ENCODE data around the gene CPNE6. TPM values are rescaled to one million over a fixed set of nuclear protein-coding genes. Genes with fewer than 3 reads are reported as not detected.

Gene CPNE6
- total RNA-seq, 1 experiment from 2014 or later: not detected

DNA sequence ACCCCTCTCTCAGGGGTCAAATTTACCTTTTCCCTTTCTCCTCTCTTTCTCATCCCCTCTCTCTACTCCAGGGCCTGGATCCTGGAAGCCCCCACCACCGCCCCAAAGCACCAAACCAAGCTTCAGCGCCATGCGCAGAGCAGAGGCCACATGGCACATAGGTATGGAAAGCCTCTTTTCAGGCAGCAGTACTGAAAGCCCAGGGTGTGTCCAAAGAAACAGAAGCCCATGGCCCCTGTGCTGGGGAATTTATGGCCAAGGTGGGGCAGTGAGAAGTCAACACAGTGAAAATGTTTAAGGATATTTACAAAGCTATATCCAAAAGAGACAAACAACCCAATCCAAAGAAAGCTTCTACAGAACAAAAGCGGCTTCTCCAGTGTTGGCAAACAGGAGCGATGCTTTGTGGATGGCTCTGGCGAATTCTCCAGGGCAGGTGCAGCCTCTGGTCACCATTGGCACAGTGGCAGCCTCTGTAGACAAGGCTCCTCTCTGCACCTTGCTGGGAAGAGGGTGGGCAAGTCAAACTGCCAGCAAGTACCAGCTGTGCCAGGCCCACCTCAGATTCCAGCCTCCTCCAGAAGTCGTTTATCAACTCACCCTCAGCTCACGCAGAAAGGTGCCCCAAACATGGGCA, 4.7 kb upstream of the CPNE6 start:
- no peak overlapping the region for H2BK15ac ChIP-seq (ENCODE audit: low read depth, low read length)
- H2AFZ ChIP-seq (ENCODE audit: low read length): no peak overlapping the region
- no peak overlapping the region for H3K4me2 ChIP-seq (ENCODE audit: insufficient read depth, insufficient read length, low read length)
- no peaks in the 10 kb centered on the region for H3K9me3 ChIP-seq (ENCODE audit: control insufficient read depth, low read depth, low read length)
- TF ChIP-seq, protein P1, sequence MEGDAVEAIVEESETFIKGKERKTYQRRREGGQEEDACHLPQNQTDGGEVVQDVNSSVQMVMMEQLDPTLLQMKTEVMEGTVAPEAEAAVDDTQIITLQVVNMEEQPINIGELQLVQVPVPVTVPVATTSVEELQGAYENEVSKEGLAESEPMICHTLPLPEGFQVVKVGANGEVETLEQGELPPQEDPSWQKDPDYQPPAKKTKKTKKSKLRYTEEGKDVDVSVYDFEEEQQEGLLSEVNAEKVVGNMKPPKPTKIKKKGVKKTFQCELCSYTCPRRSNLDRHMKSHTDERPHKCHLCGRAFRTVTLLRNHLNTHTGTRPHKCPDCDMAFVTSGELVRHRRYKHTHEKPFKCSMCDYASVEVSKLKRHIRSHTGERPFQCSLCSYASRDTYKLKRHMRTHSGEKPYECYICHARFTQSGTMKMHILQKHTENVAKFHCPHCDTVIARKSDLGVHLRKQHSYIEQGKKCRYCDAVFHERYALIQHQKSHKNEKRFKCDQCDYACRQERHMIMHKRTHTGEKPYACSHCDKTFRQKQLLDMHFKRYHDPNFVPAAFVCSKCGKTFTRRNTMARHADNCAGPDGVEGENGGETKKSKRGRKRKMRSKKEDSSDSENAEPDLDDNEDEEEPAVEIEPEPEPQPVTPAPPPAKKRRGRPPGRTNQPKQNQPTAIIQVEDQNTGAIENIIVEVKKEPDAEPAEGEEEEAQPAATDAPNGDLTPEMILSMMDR (conservative IDR thresholded peaks at IDR 0.05): no peak
- no peak overlapping the region for H2BK12ac ChIP-seq (ENCODE audit: insufficient read length, low read depth, low read length)
- no peak overlapping the region for H3K4ac ChIP-seq (ENCODE audit: low read depth, low read length)
- no peaks in the 10 kb centered on the region for H3K23me2 ChIP-seq (ENCODE audit: insufficient read length, low read depth, low read length, poor library complexity, severe bottlenecking)
- H3K79me2 ChIP-seq (ENCODE audit: insufficient read depth, low read length): no peaks in the 10 kb centered on the region
- H4K20me1 ChIP-seq (ENCODE audit: control insufficient read depth, insufficient read depth, insufficient read length): no peaks in the 10 kb centered on the region
- Mint-ChIP-seq H3K4me3 (no peak overlapping the region), H3K4me1 (0 out of 4 replicates have a peak, but pooled peaks cover 0 to 3% of the 10 kb centered on the region in 2 experiments), H3K9me3 (no peaks in the 10 kb centered on the region), H3K27ac (no peak overlapping the region), H3K36me3 (ENCODE audit: insufficient read depth in 1 of 3, low read depth in 3 of 3) (no peaks in the 10 kb centered on the region; a peak in 1 of 7 replicates), H3K27me3 (ENCODE audit: low read depth) (no peaks in the 10 kb centered on the region; the same call in none of the 2 replicates)
- no peak overlapping the region for H3K18ac ChIP-seq (ENCODE audit: insufficient read length, low read depth, low read length)
- no peak overlapping the region for H4K91ac ChIP-seq (ENCODE audit: insufficient read length, low read depth, low read length)
- H3K14ac ChIP-seq (ENCODE audit: insufficient read depth, low read length): no peak overlapping the region
- H3T11ph ChIP-seq (ENCODE audit: low read length): no peak overlapping the region
- no peak overlapping the region for H2AK5ac ChIP-seq (ENCODE audit: insufficient read length, low read length)
- H3K4me1 ChIP-seq (ENCODE audit: insufficient read depth, low read length): no peaks in the 10 kb centered on the region
- no peak overlapping the region for H4K8ac ChIP-seq (replicated peaks; ENCODE audit: insufficient read length, low read depth, low read length)
- no peaks in the 10 kb centered on the region for H3K27me3 ChIP-seq (ENCODE audit: insufficient read depth, low read length)
- no peak overlapping the region for H3K9ac ChIP-seq (ENCODE audit: extremely low read depth, insufficient read length, low read length)
- H2BK20ac ChIP-seq (ENCODE audit: low read depth, low read length, poor library complexity, severe bottlenecking): no peak overlapping the region
- H4K5ac ChIP-seq (ENCODE audit: insufficient read length, low read depth, low read length): no peak overlapping the region
- no peak overlapping the region for H3K56ac ChIP-seq (ENCODE audit: insufficient read length, low read depth, low read length)
- WGBS (ENCODE audit: extremely low coverage, insufficient read length, low lambda C conversion rate): no CpG with 5 or more reads among the region's 8 CpGs
- H2BK120ac ChIP-seq (ENCODE audit: low read depth, low read length, poor library complexity, severe bottlenecking): no peak overlapping the region
- H3K79me1 ChIP-seq (ENCODE audit: insufficient read depth, low read depth, low read length, poor library complexity, severe bottlenecking): no peaks in the 10 kb centered on the region
- H2BK5ac ChIP-seq (ENCODE audit: insufficient read length, low read length): no peak overlapping the region
- no peak overlapping the region for H3K27ac ChIP-seq (ENCODE audit: insufficient read length, low read depth, low read length)
- H3K23ac ChIP-seq (ENCODE audit: insufficient read length, low read depth, low read length): no peak overlapping the region
- no peak for DNase-seq

Measured in H9 (cell line).